GM19035 (cell line): ENCODE results near the gene SERTAD2.

Experiments used
- ATAC-seq: cut with Tn5 transposase; IDR thresholded peaks from one replicate; pipeline ENCODE4 v1.9.1; 2021; ENCODE audit not compliant: unreplicated experiment

The SERTAD2 gene

DNA sequence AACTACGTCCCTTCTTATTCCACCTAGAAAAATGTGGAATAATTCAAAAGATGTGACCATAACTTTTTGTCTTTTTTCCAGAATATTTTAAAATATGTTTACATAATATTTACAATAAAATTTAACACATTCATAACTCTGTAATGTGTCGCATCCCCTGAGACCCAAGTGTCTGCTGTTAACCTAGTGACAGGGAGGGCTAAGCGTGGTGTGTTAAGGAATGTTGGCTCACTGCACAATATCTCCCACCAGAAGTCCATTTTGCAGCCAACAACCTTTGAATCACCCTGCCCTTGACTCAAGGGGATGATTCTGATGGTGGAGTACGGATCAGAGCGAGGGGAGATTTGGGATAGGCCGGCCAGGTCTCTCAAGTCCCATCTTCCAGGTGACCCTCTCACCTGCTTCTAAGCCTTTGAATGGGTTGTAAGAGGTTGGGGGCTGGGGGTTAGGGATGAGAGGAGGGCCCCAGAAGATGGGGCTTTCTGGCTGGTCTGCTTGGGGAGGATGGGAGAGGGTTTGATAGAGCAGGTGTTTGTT lies 43.3 kb downstream of the SERTAD2 start:
- no peak for ATAC-seq

DNA sequence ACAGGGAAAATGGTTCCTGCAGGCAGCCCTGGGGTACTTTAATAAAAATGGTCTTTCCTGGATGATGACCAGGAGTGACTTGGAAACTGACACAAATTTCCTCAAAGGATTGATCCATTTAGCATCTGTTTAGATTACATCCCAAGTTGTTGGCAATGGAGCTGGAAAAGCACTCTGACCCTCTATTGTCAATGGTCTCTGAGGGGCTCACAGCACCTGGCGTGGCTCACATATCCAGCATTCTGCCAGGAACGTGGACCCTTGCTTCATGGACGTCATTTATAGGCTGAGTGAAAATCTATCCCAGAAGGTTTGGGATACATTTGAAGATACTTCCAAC lies 43.8 kb downstream of the SERTAD2 start:
- no peak for ATAC-seq

DNA sequence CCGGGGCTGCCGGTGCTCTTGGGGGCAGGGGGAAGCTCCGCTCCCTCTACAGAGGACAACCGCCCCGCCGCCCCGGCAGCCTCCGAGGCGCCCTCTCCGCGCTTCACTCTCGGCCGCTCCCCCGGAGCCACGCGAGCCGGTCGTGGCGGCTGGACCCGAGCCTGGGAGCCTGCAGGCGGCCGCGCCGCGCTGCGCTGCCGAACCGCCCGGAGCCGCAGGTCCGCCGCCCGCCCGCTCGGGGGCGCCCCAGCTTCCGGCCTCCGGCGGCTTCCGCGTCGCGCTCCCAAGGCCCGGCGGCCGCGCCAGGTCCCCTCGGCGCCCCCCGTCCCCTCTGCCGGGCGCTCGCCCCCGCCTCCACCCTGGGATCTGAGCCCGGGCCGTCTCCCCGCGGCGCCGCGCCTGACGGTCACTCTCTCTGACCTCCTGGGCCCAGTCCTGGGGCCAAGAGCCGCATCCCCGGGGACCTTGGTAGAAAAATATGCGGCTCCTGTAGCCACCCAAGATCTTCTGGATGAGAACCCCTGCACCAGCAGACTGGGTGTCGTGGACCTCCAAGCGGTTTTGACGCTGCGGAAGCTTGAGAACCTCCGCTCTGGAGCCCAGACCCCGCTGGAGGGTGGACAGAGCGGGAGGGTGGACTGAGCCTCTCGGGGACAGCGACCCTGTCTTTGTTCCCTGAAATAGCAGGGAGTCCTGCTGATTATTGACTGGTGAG lies 44.3 kb downstream of the SERTAD2 start:
- ATAC-seq, result peak; percentile 38

DNA sequence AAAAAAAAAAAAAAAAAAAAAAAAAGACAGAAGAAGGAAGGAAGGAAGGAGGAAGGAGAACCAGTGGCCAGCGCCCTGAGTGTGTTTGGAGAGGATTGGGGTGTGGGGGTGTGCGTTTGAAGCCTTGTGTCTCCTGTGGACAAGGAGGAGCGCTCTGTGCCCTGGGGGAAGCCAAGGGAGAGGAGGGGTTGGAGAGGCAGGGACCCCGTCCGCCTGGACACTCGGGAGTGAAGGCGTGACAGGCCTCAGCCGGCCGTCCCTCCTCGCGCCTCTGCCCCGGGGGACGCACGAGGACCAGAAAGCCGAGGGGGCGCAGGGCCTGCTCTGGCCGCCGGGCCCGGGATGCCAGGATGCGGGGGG lies 44.9 kb downstream of the SERTAD2 start:
- ATAC-seq, result peak; percentile 2

DNA sequence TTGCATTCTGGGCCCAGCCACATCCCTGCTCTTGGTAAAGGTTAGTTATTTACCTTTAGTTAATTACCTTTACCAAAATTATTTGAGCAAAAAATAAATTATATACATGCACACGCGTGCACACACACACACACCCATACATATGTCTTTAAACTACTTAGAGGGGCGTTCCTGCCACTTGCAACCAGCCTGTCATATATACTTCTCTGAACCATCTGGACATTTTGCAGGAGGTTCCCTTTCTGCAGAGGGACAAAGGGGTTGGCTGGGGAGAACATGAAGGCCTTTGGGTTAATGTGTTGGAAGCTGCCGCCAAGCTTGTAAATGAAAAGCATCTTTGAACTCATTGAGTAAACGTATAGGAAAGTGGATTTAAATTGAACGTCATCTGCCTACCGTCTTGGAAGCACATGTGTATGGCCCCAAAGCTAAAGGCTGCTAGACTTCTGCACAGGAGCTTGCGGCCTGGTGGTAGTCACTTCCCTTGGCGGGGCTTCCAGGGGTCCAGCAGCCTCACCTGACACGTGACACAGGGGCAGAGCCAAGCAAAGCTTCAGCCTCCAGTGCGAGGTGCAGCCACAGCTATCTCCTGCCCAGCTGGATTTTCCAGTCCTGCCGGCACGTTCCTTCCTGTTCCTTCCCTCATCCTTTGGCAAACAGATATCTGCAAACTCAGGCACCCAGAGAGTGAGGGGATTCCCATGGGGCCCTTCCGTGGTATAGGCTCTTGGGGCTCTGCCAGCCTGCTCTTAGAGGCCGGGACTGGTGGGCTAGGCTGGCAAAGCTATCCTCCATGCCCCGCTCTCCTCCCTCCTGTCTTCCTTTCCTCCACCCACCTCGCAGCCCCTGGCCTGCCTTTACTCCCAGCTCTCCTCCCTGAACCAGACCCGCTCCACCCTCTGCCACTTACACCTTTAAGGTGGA lies 46.1 kb downstream of the SERTAD2 start:
- no peak for ATAC-seq

DNA sequence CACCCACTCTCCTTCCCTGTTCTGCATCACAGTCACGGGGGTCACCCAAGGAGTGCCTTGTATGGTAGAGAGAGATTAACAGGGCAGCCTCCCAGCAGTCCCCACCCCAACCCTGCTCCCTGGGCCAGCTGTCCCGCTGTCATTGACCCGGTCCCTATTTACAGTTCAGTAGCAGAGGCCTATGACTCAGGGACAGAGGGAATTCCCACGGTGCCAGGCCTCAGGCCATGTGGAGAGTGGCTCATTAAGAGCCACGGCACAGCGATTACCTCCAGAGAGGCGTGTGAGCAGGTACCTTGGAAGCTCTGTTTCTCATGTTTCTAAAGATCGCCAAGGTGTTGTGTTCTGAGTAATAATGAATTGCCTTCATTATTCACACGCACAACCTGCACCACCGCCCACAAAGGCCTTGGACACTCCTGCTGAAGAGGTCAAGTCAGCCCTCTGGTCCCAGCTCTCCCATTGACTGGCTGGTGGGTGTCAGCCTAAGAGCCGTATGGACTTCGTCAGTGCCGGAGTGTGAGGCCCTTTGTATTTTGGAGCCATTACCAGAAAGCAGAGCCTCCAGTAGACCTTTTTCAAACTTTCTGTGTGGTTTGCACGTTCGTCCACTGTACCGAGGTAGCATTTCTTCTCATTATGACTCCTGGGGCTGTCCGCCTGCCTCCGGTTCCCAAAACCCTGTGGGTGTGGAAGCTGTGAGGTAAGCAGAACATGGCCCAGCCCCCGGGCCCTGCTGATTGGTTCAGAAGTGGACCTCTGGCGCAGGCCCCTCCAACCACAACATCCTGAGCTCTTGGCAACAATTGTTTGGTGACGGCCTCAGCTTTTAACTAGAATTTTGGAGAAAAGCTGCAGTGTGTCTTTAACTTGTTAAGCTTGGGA lies 47.0 kb downstream of the SERTAD2 start:
- peak; percentile 86 for ATAC-seq

DNA sequence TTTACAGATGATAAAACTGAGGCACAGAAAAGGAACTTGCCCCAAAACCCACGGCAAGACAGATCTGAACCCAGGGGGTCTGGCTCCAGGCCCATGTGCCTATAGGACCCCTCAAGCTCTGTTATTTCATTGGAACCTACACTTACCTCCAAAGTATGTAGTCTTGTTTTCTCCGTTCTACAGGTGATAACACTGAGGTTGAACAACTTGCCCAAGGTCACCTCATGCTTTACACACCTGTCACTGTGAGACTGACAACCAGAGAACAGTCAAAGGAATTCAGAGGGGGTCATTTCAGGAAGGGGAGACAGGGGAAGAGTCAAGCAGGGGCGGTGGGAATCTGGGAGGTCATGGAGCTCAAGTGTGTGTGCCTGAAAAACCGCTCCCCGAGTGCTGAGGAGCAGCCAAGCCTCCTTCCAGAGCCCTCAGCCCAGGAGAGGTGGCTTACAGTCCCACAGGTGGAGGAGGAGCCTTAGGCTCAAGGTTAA lies 47.7 kb downstream of the SERTAD2 start:
- ATAC-seq, result no peak

DNA sequence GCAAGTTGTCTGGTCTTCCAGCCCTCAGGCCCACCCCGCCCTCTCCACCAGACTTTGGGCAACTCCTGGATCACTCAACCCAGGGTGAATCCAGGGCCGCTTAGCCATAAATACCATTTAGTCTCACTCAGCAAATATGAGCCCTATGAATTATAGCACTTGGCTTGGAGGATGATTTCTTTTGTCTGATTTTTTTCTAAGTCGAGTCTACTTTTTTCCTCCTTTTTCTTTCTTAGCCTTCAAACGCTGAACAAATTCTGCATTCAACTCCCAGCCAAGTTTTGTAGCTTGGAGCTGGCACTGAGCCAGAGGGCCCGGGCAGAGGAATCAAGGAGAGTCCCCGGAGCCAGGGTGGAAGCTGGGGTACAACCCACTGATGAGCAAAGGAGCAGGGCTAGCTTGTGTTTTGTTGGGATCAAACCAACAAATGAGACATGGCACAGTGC lies 48.7 kb downstream of the SERTAD2 start:
- ATAC-seq, result no peak

DNA sequence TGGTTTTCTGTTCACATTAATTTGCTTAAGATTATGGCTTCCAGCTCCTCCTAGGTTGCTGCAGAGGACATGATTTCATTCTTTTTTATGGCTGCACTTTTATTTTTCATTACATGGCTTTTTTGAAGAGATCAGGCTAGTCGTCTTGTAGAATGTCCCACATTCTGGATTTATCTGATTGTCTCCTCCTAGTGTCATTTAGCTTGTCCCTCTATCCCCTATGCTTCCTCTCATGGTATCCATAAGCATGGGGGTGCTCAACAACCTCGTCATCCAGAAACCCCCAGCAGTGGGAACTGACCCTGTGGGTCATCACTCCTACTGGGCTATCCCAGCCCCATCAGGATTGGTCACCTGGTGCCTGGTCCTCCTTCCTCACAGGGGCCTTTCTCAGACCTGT lies 49.6 kb downstream of the SERTAD2 start:
- no peak for ATAC-seq

DNA sequence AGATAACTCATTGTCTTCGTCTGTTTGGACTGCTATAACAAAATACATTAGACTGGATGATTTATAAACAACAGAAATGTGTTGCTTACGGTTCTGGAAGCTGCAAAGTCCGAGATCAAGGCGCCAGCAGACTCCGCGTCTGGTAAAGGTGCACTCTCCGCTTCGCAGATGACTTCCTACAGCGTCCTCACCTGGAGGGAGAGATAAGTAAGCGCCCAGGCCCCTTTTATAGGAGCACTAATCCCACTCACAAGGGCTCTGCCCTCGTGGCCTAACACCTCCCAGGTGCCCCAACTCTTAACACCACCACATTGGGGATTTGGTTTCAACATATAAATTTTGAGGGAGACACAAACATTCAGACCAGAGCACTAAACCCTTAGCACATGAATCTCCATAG lies 51.3 kb downstream of the SERTAD2 start:
- ATAC-seq, result no peak

DNA sequence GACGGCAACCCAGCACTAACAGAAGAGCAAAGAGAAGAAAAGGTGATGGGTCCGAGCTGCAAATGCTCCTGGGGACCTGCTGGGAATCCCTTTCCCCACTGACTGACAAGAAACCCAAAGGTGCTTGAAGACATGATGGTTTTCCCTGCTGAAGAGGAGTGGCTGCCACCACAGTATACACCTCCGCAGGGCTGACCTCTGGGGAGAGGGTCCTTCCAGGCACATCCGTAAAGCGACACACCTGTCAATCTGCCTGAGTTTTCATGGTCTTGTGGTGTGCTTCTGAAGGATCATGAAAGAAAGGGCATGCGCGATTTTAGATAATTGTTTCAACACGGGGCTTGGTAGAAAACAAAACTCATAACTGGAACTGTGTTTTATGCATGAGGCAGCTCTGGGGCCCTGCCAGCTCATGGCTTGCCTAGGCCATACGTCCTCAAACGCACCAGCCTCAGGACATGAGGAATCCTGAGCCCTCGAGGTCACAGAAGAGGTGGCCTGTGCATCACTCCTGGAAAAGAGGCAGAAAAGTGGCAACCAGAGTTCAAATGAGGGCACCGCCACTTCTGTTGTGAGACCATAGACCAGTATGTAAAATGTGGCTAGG lies 51.8 kb downstream of the SERTAD2 start:
- ATAC-seq, result no peak

DNA sequence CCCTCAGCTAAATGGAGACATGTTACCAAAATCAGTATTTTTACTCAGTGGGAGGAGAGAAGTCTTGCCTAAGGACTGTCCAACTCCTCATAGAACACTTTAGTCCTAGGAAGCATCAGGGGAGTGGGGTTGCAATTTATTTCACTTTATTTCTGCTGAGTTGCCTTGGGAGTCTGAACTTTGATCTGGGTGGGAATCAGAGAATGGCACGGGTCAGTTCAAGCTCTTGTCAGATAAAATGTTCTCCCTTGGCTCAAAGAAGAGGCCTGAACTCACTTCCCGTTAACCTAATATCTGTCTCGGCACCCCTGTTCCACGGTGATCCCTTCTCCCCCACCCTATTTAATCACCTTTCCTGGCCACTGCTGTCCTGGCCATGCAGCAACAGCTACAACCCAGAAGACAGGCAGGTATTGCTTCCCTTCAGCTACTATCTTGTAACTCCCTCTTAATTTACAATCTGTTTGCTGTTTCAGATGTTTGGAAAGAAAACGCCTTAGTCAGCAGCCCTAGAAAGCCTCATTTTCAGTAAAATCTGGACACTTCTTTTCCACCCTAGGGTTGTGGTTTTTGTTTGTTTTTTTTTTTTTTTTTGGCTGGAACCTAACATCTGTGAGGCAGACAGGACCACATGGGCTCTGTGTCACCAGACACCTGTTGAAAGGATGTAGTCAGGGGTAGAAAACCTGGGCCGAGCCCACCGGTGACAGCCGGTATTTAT lies 52.5 kb downstream of the SERTAD2 start:
- ATAC-seq, result no peak

DNA sequence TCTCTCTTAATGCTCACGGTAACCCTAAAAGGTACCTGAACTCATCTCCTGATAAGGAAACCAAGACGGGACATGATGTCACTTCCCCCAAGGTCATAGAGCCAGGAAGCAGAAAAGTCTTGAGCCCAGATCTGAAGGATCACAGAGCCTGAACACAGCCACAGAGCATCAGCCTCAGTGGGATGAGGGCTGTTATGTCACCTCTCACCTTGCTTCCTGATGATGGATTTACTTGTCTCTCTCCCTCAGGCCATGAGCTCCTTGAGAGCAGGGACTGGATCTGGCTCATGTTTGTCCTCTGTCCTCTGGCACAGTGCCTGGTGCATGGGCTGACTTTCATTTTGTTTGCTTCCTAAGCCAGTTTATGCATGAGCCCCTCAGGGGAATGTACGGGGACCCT lies 54.2 kb downstream of the SERTAD2 start:
- ATAC-seq, result no peak

DNA sequence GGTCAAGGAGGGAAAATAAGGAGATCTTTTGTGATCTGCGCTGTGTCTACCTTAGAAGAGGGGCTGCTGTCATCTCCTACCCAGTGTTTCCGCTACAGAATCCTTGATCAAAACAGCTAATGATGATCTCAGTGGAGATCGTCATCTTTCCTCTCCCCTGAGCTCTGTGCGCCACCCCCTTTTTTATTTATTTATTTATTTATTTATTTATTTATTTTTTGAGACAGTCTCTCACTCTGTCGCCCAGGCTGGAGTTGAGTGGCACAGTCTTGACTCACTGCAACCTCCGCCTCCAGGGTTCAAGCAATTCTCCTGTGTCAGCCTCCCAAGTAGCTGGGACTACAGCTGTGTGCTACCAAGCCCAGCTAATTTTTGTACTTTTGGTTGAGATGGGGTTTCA lies 55.5 kb downstream of the SERTAD2 start:
- ATAC-seq, result no peak

DNA sequence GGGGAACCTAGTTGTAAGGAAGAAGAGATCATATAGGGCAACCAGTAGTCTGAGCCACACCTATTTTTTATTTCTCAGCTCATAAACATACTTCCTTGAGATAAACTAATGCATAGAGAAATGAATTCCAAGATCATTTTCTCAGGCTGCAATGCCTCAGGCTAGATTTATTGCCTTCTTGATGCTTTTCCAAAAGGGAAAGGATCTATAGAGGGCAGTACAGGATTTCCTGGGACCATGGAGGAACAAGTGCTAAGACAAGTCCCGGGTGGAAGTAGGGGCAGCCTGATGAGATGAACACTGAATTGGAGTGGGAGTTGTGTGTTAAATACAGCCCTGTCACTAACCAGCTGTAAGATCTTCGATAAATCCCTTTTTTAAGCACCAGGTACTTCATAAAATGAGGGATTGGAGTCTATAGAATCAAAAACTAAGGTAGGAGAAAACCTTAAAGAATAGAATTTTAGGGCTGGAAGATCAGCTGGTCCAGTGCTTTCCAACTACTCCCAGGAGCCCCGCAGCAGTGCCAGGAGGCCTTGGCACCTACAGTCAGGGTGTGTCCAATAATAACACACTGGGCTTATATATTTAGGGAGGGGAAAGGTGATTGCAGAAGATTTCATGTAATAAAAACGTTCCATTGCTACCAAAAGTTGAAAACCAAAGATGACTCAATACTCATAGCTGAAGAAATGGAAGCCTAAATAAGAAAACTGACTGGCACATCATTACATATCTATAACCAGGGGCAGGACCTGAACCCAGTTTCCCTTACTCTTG lies 58.1 kb downstream of the SERTAD2 start:
- ATAC-seq, result no peak

DNA sequence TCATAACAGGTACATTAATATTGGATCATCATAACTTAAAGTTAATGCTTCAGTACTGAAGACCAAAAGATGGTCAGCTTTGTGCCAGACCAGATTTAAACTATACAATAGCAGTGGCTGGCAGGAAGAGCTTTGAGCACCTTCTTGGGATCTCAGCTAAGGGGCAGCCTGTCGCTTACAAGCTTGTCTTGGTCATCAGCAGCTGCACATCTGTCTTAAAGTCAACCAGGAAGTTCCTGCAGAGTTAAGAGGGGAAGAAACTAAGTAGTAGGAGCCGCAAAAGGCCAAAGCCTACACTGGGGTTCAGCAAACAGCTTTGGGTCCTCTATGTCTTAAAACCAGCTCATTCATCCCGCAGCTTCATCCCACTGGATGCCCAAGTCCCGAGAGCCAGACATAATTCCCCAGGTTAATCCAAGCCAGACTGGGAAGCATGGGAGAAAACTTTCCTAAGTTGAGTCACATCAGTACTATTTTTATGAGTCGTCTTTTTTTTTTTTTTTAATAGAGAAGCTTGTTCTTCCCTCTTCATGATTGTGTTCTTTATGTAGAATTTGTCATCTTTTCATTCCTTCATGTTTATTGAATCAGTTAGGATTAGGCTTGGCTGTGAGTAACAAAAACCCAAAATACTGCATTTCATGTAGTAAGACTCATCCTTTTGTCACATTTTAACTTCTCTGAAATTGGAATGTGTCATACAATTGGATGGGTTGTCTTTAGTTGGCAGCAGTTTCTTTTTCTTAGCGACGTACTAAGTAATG lies 59.3 kb downstream of the SERTAD2 start:
- no peak for ATAC-seq

DNA sequence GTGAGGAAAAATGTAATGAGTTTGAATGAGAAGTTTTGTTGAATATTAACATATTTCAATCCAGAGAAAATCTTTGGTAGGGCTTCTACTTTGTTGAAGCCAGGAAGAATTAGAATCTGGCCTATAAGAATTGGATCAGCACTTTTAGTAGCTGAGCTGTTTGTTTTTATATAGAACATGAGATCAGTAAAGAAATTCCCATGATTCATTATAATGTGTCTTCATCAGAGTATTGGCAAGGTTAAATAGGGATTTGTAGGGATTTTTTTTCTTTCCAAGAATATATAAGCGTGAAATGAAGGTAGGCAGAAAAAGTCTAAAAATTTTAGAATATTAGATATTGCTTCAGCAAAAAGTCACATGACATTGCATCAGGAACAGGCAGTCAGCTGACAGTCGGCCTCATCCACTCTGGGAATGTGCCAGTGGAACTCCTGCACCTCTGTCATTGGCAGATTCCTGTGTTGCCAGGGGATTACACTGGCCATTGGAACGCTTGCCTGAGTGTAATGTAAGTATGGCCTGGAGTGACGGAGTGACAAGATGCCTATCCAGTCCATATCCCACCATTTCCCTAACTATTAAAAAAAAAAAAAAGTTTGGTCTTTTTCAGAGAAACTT lies 60.6 kb downstream of the SERTAD2 start:
- ATAC-seq, result no peak

DNA sequence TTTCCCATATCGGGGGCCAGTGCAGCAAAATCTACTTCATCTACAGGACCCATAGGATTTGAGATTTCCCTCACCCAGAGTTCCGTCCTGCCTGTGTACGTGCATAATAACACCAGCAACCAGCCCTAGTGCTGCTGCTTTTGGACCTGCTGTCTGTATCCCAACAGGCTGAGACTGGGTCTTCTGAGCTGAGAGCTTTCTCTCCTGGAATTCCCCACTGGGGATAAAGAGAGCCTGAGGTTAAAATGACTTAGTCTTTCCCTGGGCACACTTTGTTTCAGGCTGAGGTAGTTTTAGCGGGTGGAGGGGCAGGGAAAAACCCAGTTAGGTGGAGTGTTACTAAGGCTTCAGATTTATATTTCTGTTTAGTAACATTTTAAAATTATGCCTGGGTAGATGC lies 62.5 kb downstream of the SERTAD2 start:
- no peak for ATAC-seq
